Tibial nerve (tissue), 4 donors: Measurements from ENCODE around the gene COL3A1. TPM values are rescaled to one million over a fixed set of nuclear protein-coding genes. Genes with fewer than 3 reads are reported as not detected.

Source experiments
- DNase-seq, 2 donors: peaks; one replicate each; pipeline ENCODE4 v3.0.0-alpha.2; 2019; ENCODE audit warnings: low spot score in 2 of 2
- H3K27ac ChIP-seq, 4 donors: fragments of 200-600 bp; sonication (generic) in 3 of 4; one replicate each; pipeline ENCODE4 v1.5.1; 2017 to 2019; ENCODE audit warnings: mild to moderate bottlenecking in 1 of 4
- H3K27me3 ChIP-seq, 2 donors: fragments of 200-600 bp; sonication (generic) in 1 of 2; one replicate each; pipeline versions ENCODE4 v1.5.1 to v1.6.0; 2017 to 2019
- H3K36me3 ChIP-seq, 3 donors: fragments of 200-600 bp; sonication (generic); one replicate each; pipeline ENCODE4 v1.5.1; 2018 to 2019
- H3K4me1 ChIP-seq, 4 donors: fragments of 200-600 bp; sonication (generic) in 3 of 4; one replicate each; pipeline ENCODE4 v1.5.1; 2017 to 2019
- H3K4me3 ChIP-seq, 4 donors: fragments of 200-600 bp; sonication (generic) in 3 of 4; one replicate each; pipeline ENCODE4 v1.5.1; 2017 to 2019; ENCODE audit warnings: mild to moderate bottlenecking in 1 of 4, moderate library complexity in 1 of 4
- H3K9me3 ChIP-seq, 4 donors: fragments of 200-600 bp; sonication (generic) in 3 of 4; one replicate each; pipeline ENCODE4 v1.5.1; 2017 to 2019
- CTCF ChIP-seq, 5 experiments: fragments of 200-600 bp in 3 of 5; fragments of 450-650 bp in 2 of 5; sonication (generic) in 3 of 5; IDR thresholded peaks; one replicate each; pipeline ENCODE4 v1.5.1; 2016 to 2019; ENCODE audit warnings: antibody characterized with exemption in 5 of 5, mild to moderate bottlenecking in 3 of 5, moderate library complexity in 2 of 5
- EP300 ChIP-seq, 2 donors: sonication (generic); formaldehyde crosslinking; IDR thresholded peaks; one replicate each; pipeline ENCODE4 v1.6.1; 2017; ENCODE audit warnings: antibody characterized with exemption in 2 of 2, mild to moderate bottlenecking in 1 of 2
- POLR2A ChIP-seq, 2 donors: fragments of 450-650 bp; IDR thresholded peaks; one replicate each; pipeline ENCODE4 v1.6.1; 2017; ENCODE audit warnings: antibody characterized with exemption in 2 of 2, mild to moderate bottlenecking in 2 of 2, moderate library complexity in 2 of 2
- WGBS, 2 donors: methylation state at CpG; one replicate each; pipeline ENCODE4 v1.1.5; 2018; 5-methylcytosine and 5-hydroxymethylcytosine counted together
- small RNA-seq: library from RNA; depleted of rRNA; stranded (forward); fragments of <200 nt; gene quantifications from one replicate; pipeline ENCODE3, GENCODE V24; 2016
- total RNA-seq, 4 donors: library from RNA; depleted of rRNA; stranded (reverse); fragments of >200 nt; gene quantifications; one replicate each; pipeline ENCODE4 v1.1.0, GENCODE V29; 2016

Gene COL3A1
- total RNA-seq, 4 donors from 2014 or later, result 77.1 to 205 (median 115) TPM

GRCh38 chr2:189050165-189050712 lies 76.1 kb downstream of the COL3A1 start:
- peaks cover 0 to 68% (median 0%) of the 10 kb centered on the region in 3 donors for H3K36me3 ChIP-seq
- H3K4me1 ChIP-seq, result no peaks in the 10 kb centered on the region
- H3K4me3 ChIP-seq, result no peak overlapping the region
- 74 to 86% methylated on average over 6 to 7 of the region's 7 CpGs for WGBS, 2 donors
- no peak for DNase-seq
- no peaks in the 10 kb centered on the region for H3K27me3 ChIP-seq
- no peak overlapping the region for H3K27ac ChIP-seq
- H3K9me3 ChIP-seq, result no peaks in the 10 kb centered on the region
- TF ChIP-seq CTCF (IDR thresholded peaks at IDR 0.05) (no peak), EP300 (IDR thresholded peaks at IDR 0.05) (no peak), POLR2A (IDR thresholded peaks at IDR 0.05) (no peak)

- H3K9me3 ChIP-seq, result no peaks in the 10 kb centered on the region
- no peaks in the 10 kb centered on the region for H3K4me1 ChIP-seq
- H3K27me3 ChIP-seq, result no peaks in the 10 kb centered on the region
- 47 to 58% methylated on average over 4 of the region's 4 CpGs for WGBS, 2 donors
- no peak overlapping the region for H3K4me3 ChIP-seq
- TF ChIP-seq POLR2A (IDR thresholded peaks at IDR 0.05) (no peak), CTCF (IDR thresholded peaks at IDR 0.05) (no peak), EP300 (IDR thresholded peaks at IDR 0.05) (no peak)
- DNase-seq, result no peak
- H3K36me3 ChIP-seq, result peaks cover 0 to 52% (median 0%) of the 10 kb centered on the region in 3 donors
- no peak overlapping the region for H3K27ac ChIP-seq
Observed at GRCh38 chr2:189056200-189057106, 82.3 kb downstream of the COL3A1 start.

- WGBS, 2 donors, result 76 to 79% methylated on average over 2 of the region's 2 CpGs
- H3K27me3 ChIP-seq, result no peaks in the 10 kb centered on the region
- H3K9me3 ChIP-seq, result no peaks in the 10 kb centered on the region
- TF ChIP-seq POLR2A (IDR thresholded peaks at IDR 0.05) (no peak), EP300 (IDR thresholded peaks at IDR 0.05) (no peak), CTCF (IDR thresholded peaks at IDR 0.05) (no peak)
- H3K27ac ChIP-seq, result no peak overlapping the region
- peaks cover 0 to 49% (median 0%) of the 10 kb centered on the region in 3 donors for H3K36me3 ChIP-seq
- H3K4me3 ChIP-seq, result no peak overlapping the region
- no peaks in the 10 kb centered on the region for H3K4me1 ChIP-seq
- DNase-seq, result no peak
Observed at GRCh38 chr2:189057316-189057715, 83.1 kb downstream of the COL3A1 start.

- no peaks in the 10 kb centered on the region for H3K9me3 ChIP-seq
- H3K4me1 ChIP-seq, result no peaks in the 10 kb centered on the region
- peaks cover 0 to 55% (median 0%) of the 10 kb centered on the region in 3 donors for H3K36me3 ChIP-seq
- WGBS, 2 donors, result 26 to 30% methylated on average over 1 of the region's 1 CpG
- H3K4me3 ChIP-seq, result no peak overlapping the region
- TF ChIP-seq EP300 (IDR thresholded peaks at IDR 0.05), result no peak
- no peak for TF ChIP-seq POLR2A (IDR thresholded peaks at IDR 0.05)
- TF ChIP-seq CTCF (IDR thresholded peaks at IDR 0.05), result no peak
- no peak overlapping the region for H3K27ac ChIP-seq
- H3K27me3 ChIP-seq, result no peaks in the 10 kb centered on the region
- no peak for DNase-seq
Observed at GRCh38 chr2:189060096-189060642, 86.0 kb downstream of the COL3A1 start.

Small RNAs within 50 kb of the gene (small RNA-seq; reads per million reads assigned to genes)
- gene MIR1245A, result 0.66 reads per million

Other genes starting within 250 kb of the COL3A1 start
- gene COL5A2, start 205.4 kb downstream of the COL3A1 start, total RNA-seq, result 10 to 100 TPM; 34.7 to 60.4 (median 51.4) TPM